GM12878 (cell line): Measurements from ENCODE around the gene ALOX12B. TPM values are rescaled to one million over a fixed set of nuclear protein-coding genes. Genes with fewer than 3 reads are reported as not detected.

Source experiments
- ATAC-seq: fragments of 200-7000 bp; cut with Tn5 transposase; 3 replicates; pipeline ENCODE4 v1.9.1; 2020; ENCODE audit warnings: mild to moderate bottlenecking, moderate library complexity
- BruUV-seq: library from RNA; stranded (reverse); fragments of 400-500 nt; replicated peaks from 2 replicates; lab custom pipeline; 2021; lab: Mats Ljungman, UMichigan
- CTCF ChIA-PET: fragments of 300-600 bp; sonication (Branson Sonifier 250); formaldehyde crosslinking; extraction: SDS; loops from one replicate; lab custom pipeline; 2021; ENCODE audit warnings: inconsistent platforms; lab: Yijun Ruan, JAX
- POLR2A ChIA-PET: fragments of 350-600 bp; formaldehyde crosslinking; extraction: SDS; loops from one replicate; lab custom pipeline; 2021; ENCODE audit warnings: inconsistent platforms; lab: Charles Lee
- RAD21 ChIA-PET: fragments of 300-600 bp; sonication (Branson Sonifier 250); formaldehyde crosslinking; loops from one replicate; lab custom pipeline; 2023; ENCODE audit warnings: antibody characterized with exemption; ENCODE audit not compliant: unreplicated experiment; lab: Charles Lee
- SMC1A ChIA-PET: fragments of 300-600 bp; sonication (Branson Sonifier 250); formaldehyde crosslinking; loops from one replicate; lab custom pipeline; 2023; ENCODE audit not compliant: unreplicated experiment, uncharacterized antibody; lab: Charles Lee
- DNase-seq: peaks from one replicate; pipeline ENCODE4 v3.0.0-alpha.2; 2011; ENCODE audit warnings: low read depth, low spot score
- FAIRE-seq: peaks from 3 replicates; lab custom pipeline; 2011; peaks lifted over from hg19 to GRCh38; lab: Jason Lieb, UNC
- H2AFZ ChIP-seq: 2 replicates; pipeline ENCODE4 v1.6.0; 2011; ENCODE audit warnings: low read depth, low read length, control low read depth; ENCODE audit not compliant: control insufficient read depth
- H3K27ac ChIP-seq: 2 replicates; pipeline ENCODE4 v1.5.1; 2011; ENCODE audit warnings: control low read depth; ENCODE audit not compliant: control insufficient read depth, insufficient read depth
- H3K27me3 ChIP-seq, 2 experiments: replicated peaks in 1 of 2; 2 replicates each; pipeline versions ENCODE4 v1.6.0 to v1.6.1; 2011; ENCODE audit warnings: low read length in 1 of 2; ENCODE audit not compliant: control insufficient read depth in 2 of 2, insufficient read depth in 2 of 2
- H3K36me3 ChIP-seq, 2 experiments: 2 replicates each; pipeline ENCODE4 v1.5.1; 2011; ENCODE audit warnings: low read length in 1 of 2; ENCODE audit not compliant: control insufficient read depth in 2 of 2, insufficient read depth in 2 of 2
- H3K4me1 ChIP-seq: 2 replicates; pipeline ENCODE4 v1.6.1; 2011; ENCODE audit warnings: mild to moderate bottlenecking, low read length, moderate library complexity, mixed read lengths; ENCODE audit not compliant: control insufficient read depth, insufficient read depth
- H3K4me2 ChIP-seq: 2 replicates; pipeline ENCODE4 v1.6.0; 2011; ENCODE audit warnings: control low read depth; ENCODE audit not compliant: control insufficient read depth, insufficient read depth
- H3K4me3 ChIP-seq: fragments of 200-600 bp; sonication (generic); 2 replicates; pipeline ENCODE4 v1.5.1; 2016
- H3K79me2 ChIP-seq: 2 replicates; pipeline ENCODE4 v1.6.0; 2011; ENCODE audit warnings: low read length; ENCODE audit not compliant: control insufficient read depth, insufficient read depth
- H3K9ac ChIP-seq: 2 replicates; pipeline ENCODE4 v1.8.0; 2011; ENCODE audit warnings: low read length, control low read depth, mixed read lengths; ENCODE audit not compliant: control insufficient read depth, insufficient read depth
- H3K9me3 ChIP-seq: replicated peaks from 3 replicates; pipeline ENCODE4 v1.5.1; 2011; ENCODE audit warnings: mild to moderate bottlenecking, low read length; ENCODE audit not compliant: control insufficient read depth, insufficient read depth
- H4K20me1 ChIP-seq: 2 replicates; pipeline ENCODE4 v1.6.0; 2011; ENCODE audit not compliant: control insufficient read depth, insufficient read depth
- CBX5 ChIP-seq: sonication (generic); IDR thresholded peaks from 2 replicates; pipeline ENCODE4 v1.6.1; 2016; ENCODE audit warnings: low read depth, moderate library complexity, mild to moderate bottlenecking, inconsistent platforms
- ETV6 ChIP-seq, 2 experiments: fragments of 450-650 bp in 1 of 2; IDR thresholded peaks in 1 of 2; conservative IDR thresholded peaks in 1 of 2; 2 replicates each; pipeline ENCODE4 v1.6.1; 2014; ENCODE audit warnings: antibody characterized with exemption in 1 of 2, borderline replicate concordance in 1 of 2, low read depth in 1 of 2, mild to moderate bottlenecking in 1 of 2, moderate library complexity in 1 of 2
- NFYA ChIP-seq: IDR thresholded peaks from 2 replicates; pipeline ENCODE4 v1.6.1; 2011; ENCODE audit warnings: low read depth, mild to moderate bottlenecking, low read length, improper control_type of control experiment, borderline replicate concordance
- PAX8 ChIP-seq: fragments of 450-650 bp; IDR thresholded peaks from 2 replicates; pipeline ENCODE4 v1.6.1; 2017; ENCODE audit warnings: mild to moderate bottlenecking, moderate library complexity
- POLR2A ChIP-seq: IDR thresholded peaks from 2 replicates; pipeline ENCODE4 v1.6.1; 2011; ENCODE audit warnings: low read depth, mild to moderate bottlenecking, low read length
- RELB ChIP-seq: fragments of 450-650 bp; IDR thresholded peaks from 2 replicates; pipeline ENCODE4 v1.6.1; 2017; ENCODE audit warnings: low read depth, mild to moderate bottlenecking, moderate library complexity
- SIN3A ChIP-seq: IDR thresholded peaks from 2 replicates; pipeline ENCODE4 v1.6.1; 2012; ENCODE audit warnings: low read depth, low read length, improper control_type of control experiment
- SUZ12 ChIP-seq: fragments of 200-600 bp; sonication (generic); IDR thresholded peaks from one replicate; pipeline ENCODE4 v1.6.1; 2018; ENCODE audit warnings: antibody characterized with exemption, mild to moderate bottlenecking; ENCODE audit not compliant: unreplicated experiment
- WGBS: methylation state at CpG from one replicate; pipeline ENCODE4 v1.1.6; 2016; ENCODE audit warnings: low lambda C conversion rate; ENCODE audit not compliant: insufficient replicate concordance, insufficient coverage; ENCODE audit errors: missing lambda C conversion rate; 5-methylcytosine and 5-hydroxymethylcytosine counted together
- in situ Hi-C: fragments of 300-500 bp; cut with MboI; formaldehyde crosslinking; loops from 9 replicates; pipeline ENCODE4 v1.14.3; 2018; ENCODE audit warnings: mixed read lengths
- intact Hi-C: fragments of 100-400 bp; cut with micrococcal nuclease; formaldehyde crosslinking; loops from one replicate; pipeline ENCODE4 v1.14.2; 2022; ENCODE audit not compliant: unreplicated experiment
- polyA plus RNA-seq, 11 experiments: library from polyadenylated mRNA; depleted of rRNA in 4 of 11; unstranded in 6 of 11; stranded (reverse) in 5 of 11; fragments of >200 nt; fragmentation: Nextera tagmentation in 4 of 11; fragmentation: Illumina TruSeq in 1 of 11; extraction: Ambion mirVana in 4 of 11; extraction: Trizol in 1 of 11; gene quantifications; 1 replicate in 1 of 11; 2 replicates in 10 of 11; pipeline versions ENCODE4 v1.2.1 to v1.2.3, GENCODE V29; 2011 to 2016; ENCODE audit warnings: inconsistent platforms in 2 of 11, missing spikeins in 2 of 11, low read depth in 1 of 11
- total RNA-seq, 4 experiments: library from RNA; depleted of rRNA in 3 of 4; stranded (reverse); fragments of >200 nt in 3 of 4; fragmentation: Illumina TruSeq in 1 of 4; extraction: Trizol in 1 of 4; gene quantifications; 2 replicates each; pipeline versions ENCODE4 v1.2.1 to v1.2.3, GENCODE V29; 2013 to 2021
- TF ChIP-seq, protein P1 (sequence below): fragments of 450-650 bp; IDR thresholded peaks from 2 replicates; pipeline ENCODE4 v1.6.1; 2016; ENCODE audit warnings: mild to moderate bottlenecking, moderate library complexity, borderline replicate concordance
- TF ChIP-seq, protein P2 (sequence below): fragments of 150-350 bp; IDR thresholded peaks from 2 replicates; pipeline ENCODE4 v1.6.1; 2014; ENCODE audit warnings: mild to moderate bottlenecking, low read depth, low read length
- TF ChIP-seq, protein P3 (sequence below): fragments of 450-650 bp; IDR thresholded peaks from 2 replicates; pipeline ENCODE4 v1.6.1; 2016; ENCODE audit warnings: mild to moderate bottlenecking

ALOX12B gene
- total and polyA plus RNA-seq, 10 of the 15 experiments (the other 5 are each of a cell fraction or from before 2014, with no cell fraction given), result 0.17 to 0.54 TPM; not detected in 8

- BruUV-seq, result no TSS peak
- H3K9ac ChIP-seq, result no peak overlapping the region
- ChIA-PET POLR2A (no interaction called here), SMC1A (interaction anchor here (0.6 to 4.5 kb wide), 9 partner anchors 11 to 352 kb away, joined by 3 to 37 read pairs (median 18); partner anchors contain the start of gene ALOXE3), CTCF (interaction anchor here (0.7 to 8.3 kb wide), 21 partner anchors 11 to 318 kb away, joined by 3 to 159 read pairs (median 15); partner anchors contain the start of genes ALOX12B, ALOXE3, CYB5D1 and GUCY2D), RAD21 (interaction anchor here (0.7 to 4.1 kb wide), 8 partner anchors 15 to 316 kb away, joined by 3 to 25 read pairs (median 6); no protein-coding TSS in a partner anchor)
- no peak overlapping the region for H3K27ac ChIP-seq
- in situ Hi-C loops (no loop called here), intact Hi-C loops (loop anchor here (5.0 kb wide), 2 partner anchors 42 to 317 kb away; no protein-coding TSS in a partner anchor)
- H3K79me2 ChIP-seq, result no peaks in the 10 kb centered on the region
- no peak for ATAC-seq
- H4K20me1 ChIP-seq, result no peaks in the 10 kb centered on the region
- no peaks in the 10 kb centered on the region for H3K9me3 ChIP-seq
- peaks cover 14% of the 10 kb centered on the region for H3K4me1 ChIP-seq
- FAIRE-seq, result no peak
- H3K36me3 ChIP-seq, result no peaks in the 10 kb centered on the region
- 10% methylated on average over 7 of the region's 7 CpGs for WGBS
- DNase-seq, result no peak
- no peak overlapping the region for H3K4me3 ChIP-seq
- TF ChIP-seq CBX5, result no peak
- TF ChIP-seq, protein P1, sequence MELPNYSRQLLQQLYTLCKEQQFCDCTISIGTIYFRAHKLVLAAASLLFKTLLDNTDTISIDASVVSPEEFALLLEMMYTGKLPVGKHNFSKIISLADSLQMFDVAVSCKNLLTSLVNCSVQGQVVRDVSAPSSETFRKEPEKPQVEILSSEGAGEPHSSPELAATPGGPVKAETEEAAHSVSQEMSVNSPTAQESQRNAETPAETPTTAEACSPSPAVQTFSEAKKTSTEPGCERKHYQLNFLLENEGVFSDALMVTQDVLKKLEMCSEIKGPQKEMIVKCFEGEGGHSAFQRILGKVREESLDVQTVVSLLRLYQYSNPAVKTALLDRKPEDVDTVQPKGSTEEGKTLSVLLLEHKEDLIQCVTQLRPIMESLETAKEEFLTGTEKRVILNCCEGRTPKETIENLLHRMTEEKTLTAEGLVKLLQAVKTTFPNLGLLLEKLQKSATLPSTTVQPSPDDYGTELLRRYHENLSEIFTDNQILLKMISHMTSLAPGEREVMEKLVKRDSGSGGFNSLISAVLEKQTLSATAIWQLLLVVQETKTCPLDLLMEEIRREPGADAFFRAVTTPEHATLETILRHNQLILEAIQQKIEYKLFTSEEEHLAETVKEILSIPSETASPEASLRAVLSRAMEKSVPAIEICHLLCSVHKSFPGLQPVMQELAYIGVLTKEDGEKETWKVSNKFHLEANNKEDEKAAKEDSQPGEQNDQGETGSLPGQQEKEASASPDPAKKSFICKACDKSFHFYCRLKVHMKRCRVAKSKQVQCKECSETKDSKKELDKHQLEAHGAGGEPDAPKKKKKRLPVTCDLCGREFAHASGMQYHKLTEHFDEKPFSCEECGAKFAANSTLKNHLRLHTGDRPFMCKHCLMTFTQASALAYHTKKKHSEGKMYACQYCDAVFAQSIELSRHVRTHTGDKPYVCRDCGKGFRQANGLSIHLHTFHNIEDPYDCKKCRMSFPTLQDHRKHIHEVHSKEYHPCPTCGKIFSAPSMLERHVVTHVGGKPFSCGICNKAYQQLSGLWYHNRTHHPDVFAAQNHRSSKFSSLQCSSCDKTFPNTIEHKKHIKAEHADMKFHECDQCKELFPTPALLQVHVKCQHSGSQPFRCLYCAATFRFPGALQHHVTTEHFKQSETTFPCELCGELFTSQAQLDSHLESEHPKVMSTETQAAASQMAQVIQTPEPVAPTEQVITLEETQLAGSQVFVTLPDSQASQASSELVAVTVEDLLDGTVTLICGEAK, result no peak
- TF ChIP-seq, protein P2, sequence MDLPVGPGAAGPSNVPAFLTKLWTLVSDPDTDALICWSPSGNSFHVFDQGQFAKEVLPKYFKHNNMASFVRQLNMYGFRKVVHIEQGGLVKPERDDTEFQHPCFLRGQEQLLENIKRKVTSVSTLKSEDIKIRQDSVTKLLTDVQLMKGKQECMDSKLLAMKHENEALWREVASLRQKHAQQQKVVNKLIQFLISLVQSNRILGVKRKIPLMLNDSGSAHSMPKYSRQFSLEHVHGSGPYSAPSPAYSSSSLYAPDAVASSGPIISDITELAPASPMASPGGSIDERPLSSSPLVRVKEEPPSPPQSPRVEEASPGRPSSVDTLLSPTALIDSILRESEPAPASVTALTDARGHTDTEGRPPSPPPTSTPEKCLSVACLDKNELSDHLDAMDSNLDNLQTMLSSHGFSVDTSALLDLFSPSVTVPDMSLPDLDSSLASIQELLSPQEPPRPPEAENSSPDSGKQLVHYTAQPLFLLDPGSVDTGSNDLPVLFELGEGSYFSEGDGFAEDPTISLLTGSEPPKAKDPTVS, result no peak
- no peak for TF ChIP-seq RELB
- no peak for TF ChIP-seq NFYA
- TF ChIP-seq PAX8, result no peak
- TF ChIP-seq POLR2A, result no peak
- no peak for TF ChIP-seq ETV6 (conservative IDR thresholded peaks at IDR 0.05 in 1 of 2, IDR thresholded peaks at IDR 0.05 in 1 of 2; ENCODE audit: borderline replicate concordance in 1 of 2, low read depth in 1 of 2)
- TF ChIP-seq SIN3A, result no peak
- TF ChIP-seq SUZ12, result no peak
- TF ChIP-seq, protein P3, sequence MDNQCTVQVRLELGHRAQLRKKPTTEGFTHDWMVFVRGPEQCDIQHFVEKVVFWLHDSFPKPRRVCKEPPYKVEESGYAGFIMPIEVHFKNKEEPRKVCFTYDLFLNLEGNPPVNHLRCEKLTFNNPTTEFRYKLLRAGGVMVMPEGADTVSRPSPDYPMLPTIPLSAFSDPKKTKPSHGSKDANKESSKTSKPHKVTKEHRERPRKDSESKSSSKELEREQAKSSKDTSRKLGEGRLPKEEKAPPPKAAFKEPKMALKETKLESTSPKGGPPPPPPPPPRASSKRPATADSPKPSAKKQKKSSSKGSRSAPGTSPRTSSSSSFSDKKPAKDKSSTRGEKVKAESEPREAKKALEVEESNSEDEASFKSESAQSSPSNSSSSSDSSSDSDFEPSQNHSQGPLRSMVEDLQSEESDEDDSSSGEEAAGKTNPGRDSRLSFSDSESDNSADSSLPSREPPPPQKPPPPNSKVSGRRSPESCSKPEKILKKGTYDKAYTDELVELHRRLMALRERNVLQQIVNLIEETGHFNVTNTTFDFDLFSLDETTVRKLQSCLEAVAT, result no peak
- H3K4me2 ChIP-seq, result no peak overlapping the region
- peaks cover 2 to 4% of the 10 kb centered on the region in 2 experiments; a peak in 1 of 4 replicates for H3K27me3 ChIP-seq
- H2AFZ ChIP-seq, result no peak overlapping the region
These were observed 28.4 kb downstream of the ALOX12B start for GRCh38 chr17:8059131-8059530.
